C4-2B (cell line): Measurements from ENCODE around the gene KIAA1191.

Experiments
- H3K27ac ChIP-seq: fragments of 450-650 bp; 2 replicates; pipeline ENCODE4 v1.5.1; 2017
- ZFX ChIP-seq: fragments of 450-650 bp; IDR thresholded peaks from 2 replicates; pipeline ENCODE4 v1.6.1; 2017
- TF ChIP-seq, protein P1 (sequence below): fragments of 450-650 bp; conservative IDR thresholded peaks from 2 replicates; pipeline ENCODE4 v1.5.1; 2017; ENCODE audit warnings: mild to moderate bottlenecking

The KIAA1191 gene

DNA sequence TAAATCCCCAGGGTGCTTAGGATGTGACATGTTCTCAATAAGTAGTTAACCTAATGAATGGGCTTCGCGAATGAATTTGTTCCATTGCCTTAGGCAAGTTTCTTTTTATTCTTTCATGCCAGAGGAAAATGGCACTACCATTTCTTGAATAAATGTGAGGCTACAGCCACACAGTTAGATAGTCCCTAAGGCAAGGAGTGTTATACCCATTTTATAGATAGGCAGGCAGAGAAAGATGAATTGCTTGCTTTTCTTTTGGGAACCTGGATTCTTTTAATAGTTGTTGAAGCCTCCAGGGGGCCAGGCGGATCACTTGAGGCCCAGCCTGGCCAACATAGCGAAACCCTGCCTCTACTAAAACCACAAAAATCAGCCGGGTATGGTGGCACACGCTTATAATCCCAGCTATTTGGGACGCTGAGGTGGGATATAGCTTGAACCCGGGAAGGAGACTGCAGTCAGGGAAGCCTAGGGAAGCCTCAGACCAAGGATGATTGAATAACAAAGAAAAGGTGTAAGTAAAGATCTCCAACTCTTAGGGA lies 25.9 kb upstream of the KIAA1191 start:
- TF ChIP-seq, protein P1, sequence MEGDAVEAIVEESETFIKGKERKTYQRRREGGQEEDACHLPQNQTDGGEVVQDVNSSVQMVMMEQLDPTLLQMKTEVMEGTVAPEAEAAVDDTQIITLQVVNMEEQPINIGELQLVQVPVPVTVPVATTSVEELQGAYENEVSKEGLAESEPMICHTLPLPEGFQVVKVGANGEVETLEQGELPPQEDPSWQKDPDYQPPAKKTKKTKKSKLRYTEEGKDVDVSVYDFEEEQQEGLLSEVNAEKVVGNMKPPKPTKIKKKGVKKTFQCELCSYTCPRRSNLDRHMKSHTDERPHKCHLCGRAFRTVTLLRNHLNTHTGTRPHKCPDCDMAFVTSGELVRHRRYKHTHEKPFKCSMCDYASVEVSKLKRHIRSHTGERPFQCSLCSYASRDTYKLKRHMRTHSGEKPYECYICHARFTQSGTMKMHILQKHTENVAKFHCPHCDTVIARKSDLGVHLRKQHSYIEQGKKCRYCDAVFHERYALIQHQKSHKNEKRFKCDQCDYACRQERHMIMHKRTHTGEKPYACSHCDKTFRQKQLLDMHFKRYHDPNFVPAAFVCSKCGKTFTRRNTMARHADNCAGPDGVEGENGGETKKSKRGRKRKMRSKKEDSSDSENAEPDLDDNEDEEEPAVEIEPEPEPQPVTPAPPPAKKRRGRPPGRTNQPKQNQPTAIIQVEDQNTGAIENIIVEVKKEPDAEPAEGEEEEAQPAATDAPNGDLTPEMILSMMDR, result no peak
- no peak for TF ChIP-seq ZFX
- peak overlapping the region; percentile 94 for H3K27ac ChIP-seq

DNA sequence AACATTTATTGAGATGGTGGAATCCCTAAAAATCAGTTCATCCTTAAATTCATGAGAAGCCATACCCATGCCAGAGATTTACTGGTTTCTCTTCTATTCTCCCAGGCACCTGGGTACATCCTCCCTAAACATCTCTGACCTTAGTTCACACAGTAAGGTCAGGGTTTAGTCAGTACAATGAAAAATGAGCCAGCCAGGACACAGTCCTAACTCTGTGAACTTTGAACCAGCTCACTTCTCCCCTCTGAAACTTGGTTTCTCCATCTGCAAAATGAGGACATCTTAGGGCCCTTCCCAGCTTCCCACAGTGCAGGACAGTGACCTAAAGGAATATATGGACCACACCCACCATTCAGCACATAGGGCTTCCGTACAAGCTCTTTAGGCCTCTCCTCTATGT lies 24.9 kb upstream of the KIAA1191 start:
- H3K27ac ChIP-seq, result no peak overlapping the region
- TF ChIP-seq, protein P1, result no peak
- TF ChIP-seq ZFX, result no peak

GRCh38 chr5:176384991-176385390 lies 23.4 kb upstream of the KIAA1191 start:
- H3K27ac ChIP-seq, result no peak overlapping the region
- TF ChIP-seq ZFX, result no peak
- TF ChIP-seq, protein P1, result no peak

- H3K27ac ChIP-seq, result no peak overlapping the region
- TF ChIP-seq, protein P1, result no peak
- TF ChIP-seq ZFX, result no peak
These were observed 22.9 kb upstream of the KIAA1191 start for GRCh38 chr5:176384366-176384930.

- H3K27ac ChIP-seq, result no peak overlapping the region
- no peak for TF ChIP-seq ZFX
- TF ChIP-seq, protein P1, result no peak
These were observed 22.4 kb upstream of the KIAA1191 start for GRCh38 chr5:176383961-176384360.

DNA sequence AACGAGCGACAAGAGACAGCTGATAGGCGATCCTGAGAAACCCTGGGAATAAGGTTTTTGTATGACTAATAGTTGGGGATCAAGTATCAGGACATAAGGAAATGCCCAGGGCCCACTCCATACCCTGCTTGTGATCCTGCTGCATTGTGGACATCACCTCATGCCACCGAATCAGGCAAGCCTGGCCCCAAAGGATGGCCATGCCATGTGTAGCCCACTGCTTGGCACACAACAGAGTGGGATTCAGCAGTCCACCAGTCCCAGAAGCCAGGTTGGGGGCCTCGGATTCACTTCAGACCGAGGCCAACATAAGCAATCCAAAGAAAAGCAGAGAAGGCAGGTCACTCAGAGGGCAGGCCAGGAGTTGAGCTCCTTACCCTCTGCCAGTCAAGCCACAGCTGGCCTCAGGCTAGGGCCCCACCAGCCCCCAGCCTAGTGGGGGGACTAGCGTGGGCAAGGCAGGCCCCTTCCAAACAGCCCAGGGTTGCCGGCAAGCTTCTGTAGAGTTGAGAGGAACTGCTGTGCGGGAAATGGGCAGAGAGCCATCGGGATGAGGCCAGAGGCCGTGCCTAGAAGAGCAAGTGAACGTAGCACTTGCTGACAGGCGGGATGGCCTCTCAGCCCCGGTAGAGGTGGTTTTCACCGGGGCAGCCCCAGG lies 21.8 kb upstream of the KIAA1191 start:
- TF ChIP-seq, protein P1, result no peak
- no peak for TF ChIP-seq ZFX

GRCh38 chr5:176382721-176383120 lies 21.2 kb upstream of the KIAA1191 start:
- no peak overlapping the region for H3K27ac ChIP-seq
- TF ChIP-seq ZFX, result no peak
- TF ChIP-seq, protein P1, result no peak

More for the DNA sequence above, 21.8 kb upstream of the KIAA1191 start:
- no peak overlapping the region for H3K27ac ChIP-seq
